IMR-90 (cell line): Measurements from ENCODE around the gene SEC24D. TPM values are rescaled to one million over a fixed set of nuclear protein-coding genes. Genes with fewer than 3 reads are reported as not detected.

Experiments used
- ATAC-seq: fragments of 200-7000 bp; cut with Tn5 transposase; 2 replicates; pipeline ENCODE4 v1.9.1; 2020; ENCODE audit warnings: low read depth, mild to moderate bottlenecking, moderate library complexity
- BruUV-seq: library from RNA; stranded (reverse); fragments of 400-500 nt; replicated peaks from 2 replicates; lab custom pipeline; 2021; lab: Mats Ljungman, UMichigan
- CTCF ChIA-PET: fragments of 300-600 bp; formaldehyde crosslinking; extraction: SDS; loops from one replicate; lab custom pipeline; 2021; ENCODE audit warnings: antibody characterized with exemption; lab: Yijun Ruan, JAX
- POLR2A ChIA-PET: fragments of 300-600 bp; sonication (Branson Sonifier 250); formaldehyde crosslinking; loops from one replicate; lab custom pipeline; 2022; ENCODE audit warnings: antibody characterized with exemption; ENCODE audit not compliant: unreplicated experiment; lab: Charles Lee
- DNase-seq: peaks from one replicate; pipeline ENCODE4 v3.0.0; 2013
- H2AFZ ChIP-seq: replicated peaks from 2 replicates; pipeline ENCODE3; 2013; ENCODE audit warnings: low read length, mild to moderate bottlenecking; ENCODE audit not compliant: poor library complexity
- H2AK5ac ChIP-seq: 2 replicates; pipeline ENCODE4 v1.6.1; 2013; ENCODE audit warnings: low read depth, low read length, inconsistent platforms
- H2AK9ac ChIP-seq: replicated peaks from 2 replicates; pipeline ENCODE3; 2013; ENCODE audit warnings: mild to moderate bottlenecking, low read depth, low read length, moderate library complexity; ENCODE audit not compliant: poor library complexity
- H2BK120ac ChIP-seq: 2 replicates; pipeline ENCODE4 v1.6.1; 2013; ENCODE audit warnings: low read depth, low read length, inconsistent platforms
- H2BK15ac ChIP-seq: 3 replicates; pipeline ENCODE4 v1.6.1; 2013; ENCODE audit warnings: low read depth, low read length, inconsistent platforms
- H2BK20ac ChIP-seq: 2 replicates; pipeline ENCODE4 v1.6.1; 2013; ENCODE audit warnings: low read depth, mild to moderate bottlenecking, inconsistent platforms, low read length, moderate library complexity
- H2BK5ac ChIP-seq: 2 replicates; pipeline ENCODE4 v1.6.1; 2013; ENCODE audit warnings: mild to moderate bottlenecking, low read depth, low read length, inconsistent platforms; ENCODE audit not compliant: poor library complexity, severe bottlenecking
- H3K14ac ChIP-seq: replicated peaks from 2 replicates; pipeline ENCODE4 v1.6.1; 2013; ENCODE audit warnings: low read depth, low read length, inconsistent platforms
- H3K18ac ChIP-seq: 2 replicates; pipeline ENCODE4 v1.6.1; 2013; ENCODE audit warnings: low read depth, low read length, control low read depth
- H3K23ac ChIP-seq: 2 replicates; pipeline ENCODE4 v1.6.1; 2013; ENCODE audit warnings: low read depth, low read length, inconsistent platforms
- H3K27ac ChIP-seq: 2 replicates; pipeline ENCODE4 v1.5.1; 2013; ENCODE audit warnings: mild to moderate bottlenecking, control low read depth, low read length; ENCODE audit not compliant: insufficient read depth
- H3K27me3 ChIP-seq: 2 replicates; pipeline ENCODE4 v1.6.1; 2013; ENCODE audit warnings: low read length; ENCODE audit not compliant: control insufficient read depth, insufficient read depth
- H3K36me3 ChIP-seq: 2 replicates; pipeline ENCODE4 v1.6.1; 2013; ENCODE audit warnings: low read length, mixed read lengths; ENCODE audit not compliant: control insufficient read depth, insufficient read depth
- H3K4ac ChIP-seq: 2 replicates; pipeline ENCODE4 v1.6.1; 2013; ENCODE audit warnings: low read depth, low read length, inconsistent platforms
- H3K4me1 ChIP-seq: 2 replicates; pipeline ENCODE4 v1.6.1; 2013; ENCODE audit warnings: low read length, mixed read lengths; ENCODE audit not compliant: control insufficient read depth, insufficient read depth
- H3K4me2 ChIP-seq: 2 replicates; pipeline ENCODE4 v1.6.1; 2013; ENCODE audit warnings: low read depth, mild to moderate bottlenecking, control low read depth, low read length, moderate library complexity
- H3K4me3 ChIP-seq: 2 replicates; pipeline ENCODE4 v1.5.1; 2013; ENCODE audit warnings: low read depth, mild to moderate bottlenecking, control low read depth, low read length, moderate library complexity; ENCODE audit not compliant: insufficient read depth
- H3K56ac ChIP-seq: 2 replicates; pipeline ENCODE4 v1.6.1; 2013; ENCODE audit warnings: low read length, inconsistent platforms; ENCODE audit not compliant: insufficient read depth; ENCODE audit errors: extremely low read depth
- H3K79me1 ChIP-seq, 2 experiments: 2 replicates each; pipeline ENCODE4 v1.6.1; 2013; ENCODE audit warnings: low read length in 2 of 2, inconsistent platforms in 1 of 2, low read depth in 1 of 2
- H3K9ac ChIP-seq: 2 replicates; pipeline ENCODE4 v1.6.1; 2013; ENCODE audit warnings: low read depth, low read length, control low read depth
- H3K9me1 ChIP-seq: 2 replicates; pipeline ENCODE4 v1.6.1; 2013; ENCODE audit warnings: low read length, inconsistent platforms; ENCODE audit not compliant: insufficient read depth
- H3K9me3 ChIP-seq: 2 replicates; pipeline ENCODE4 v1.6.1; 2013; ENCODE audit warnings: low read length; ENCODE audit not compliant: control insufficient read depth, insufficient read depth
- H4K20me1 ChIP-seq: 2 replicates; pipeline ENCODE4 v1.6.1; 2013; ENCODE audit warnings: low read length, inconsistent platforms; ENCODE audit not compliant: insufficient read depth
- H4K5ac ChIP-seq: 2 replicates; pipeline ENCODE4 v1.6.1; 2013; ENCODE audit warnings: mild to moderate bottlenecking, low read depth, low read length, control low read depth
- H4K8ac ChIP-seq, 2 experiments: 2 replicates each; pipeline ENCODE4 v1.6.1; 2013; ENCODE audit warnings: low read depth in 2 of 2, low read length in 2 of 2, control low read depth in 1 of 2, inconsistent platforms in 1 of 2
- H4K91ac ChIP-seq: 2 replicates; pipeline ENCODE4 v1.6.1; 2013; ENCODE audit warnings: low read depth, low read length, inconsistent platforms; ENCODE audit not compliant: insufficient read depth
- BHLHE40 ChIP-seq: fragments of 150-350 bp; IDR thresholded peaks from 2 replicates; pipeline ENCODE4 v1.6.1; 2016; ENCODE audit warnings: mild to moderate bottlenecking, low read depth, low read length
- CEBPB ChIP-seq: IDR thresholded peaks from 2 replicates; pipeline ENCODE4 v1.6.1; 2012; ENCODE audit warnings: low read depth, low read length, improper control_type of control experiment
- CHD1 ChIP-seq: IDR thresholded peaks from 2 replicates; pipeline ENCODE4 v1.6.1; 2012; ENCODE audit warnings: low read depth, low read length, improper control_type of control experiment
- CTCF ChIP-seq: conservative IDR thresholded peaks from 2 replicates; pipeline ENCODE4 v1.5.1; 2012; ENCODE audit warnings: mild to moderate bottlenecking, low read depth, low read length, improper control_type of control experiment
- ELK1 ChIP-seq: fragments of 150-350 bp; IDR thresholded peaks from 2 replicates; pipeline ENCODE4 v1.6.1; 2016; ENCODE audit warnings: low read depth, mild to moderate bottlenecking, low read length, moderate library complexity, borderline replicate concordance
- FOS ChIP-seq: fragments of 150-350 bp; IDR thresholded peaks from 2 replicates; pipeline ENCODE4 v1.6.1; 2016; ENCODE audit warnings: low read depth, low read length
- MAFK ChIP-seq: IDR thresholded peaks from 2 replicates; pipeline ENCODE4 v1.6.1; 2012; ENCODE audit warnings: low read depth, low read length, improper control_type of control experiment
- MAZ ChIP-seq: IDR thresholded peaks from 2 replicates; pipeline ENCODE4 v1.6.1; 2012; ENCODE audit warnings: low read depth, mild to moderate bottlenecking, low read length, improper control_type of control experiment, moderate library complexity, borderline replicate concordance
- MXI1 ChIP-seq: IDR thresholded peaks from 2 replicates; pipeline ENCODE4 v1.6.1; 2012; ENCODE audit warnings: low read depth, mild to moderate bottlenecking, low read length, moderate library complexity, borderline replicate concordance
- NFE2L2 ChIP-seq: fragments of 150-350 bp; IDR thresholded peaks from 2 replicates; pipeline ENCODE4 v1.6.1; 2016; ENCODE audit warnings: low read depth, mild to moderate bottlenecking, low read length
- POLR2A ChIP-seq: IDR thresholded peaks from 2 replicates; pipeline ENCODE4 v1.6.1; 2012; ENCODE audit warnings: mild to moderate bottlenecking, low read depth, low read length
- RAD21 ChIP-seq: IDR thresholded peaks from 2 replicates; pipeline ENCODE4 v1.6.1; 2012; ENCODE audit warnings: low read length, improper control_type of control experiment
- RCOR1 ChIP-seq: IDR thresholded peaks from 2 replicates; pipeline ENCODE4 v1.6.1; 2012; ENCODE audit warnings: mild to moderate bottlenecking, low read length, improper control_type of control experiment; ENCODE audit not compliant: insufficient replicate concordance
- RFX5 ChIP-seq: IDR thresholded peaks from 2 replicates; pipeline ENCODE4 v1.8.0; 2012; ENCODE audit warnings: low read depth, mild to moderate bottlenecking, low read length, moderate library complexity
- SMC3 ChIP-seq: fragments of 150-350 bp; IDR thresholded peaks from 2 replicates; pipeline ENCODE4 v1.6.1; 2016; ENCODE audit warnings: low read depth, mild to moderate bottlenecking, antibody characterized with exemption, low read length, moderate library complexity
- WGBS, 2 experiments: methylation state at CpG; one replicate each; pipeline versions ENCODE4 v1.1.5 to v1.1.7; 2013; ENCODE audit warnings: missing lambda C conversion rate in 2 of 2; ENCODE audit not compliant: insufficient read length in 1 of 2; ENCODE audit errors: extremely low coverage in 2 of 2; 5-methylcytosine and 5-hydroxymethylcytosine counted together
- dilution Hi-C: fragments of 300-500 bp; cut with HindIII; formaldehyde crosslinking; loops from one replicate; pipeline ENCODE4 v1.14.3; 2018; ENCODE audit warnings: low sequenced_read_pairs; ENCODE audit not compliant: unreplicated experiment
- in situ Hi-C: fragments of 300-500 bp; cut with MboI; formaldehyde crosslinking; loops from 3 replicates; pipeline ENCODE4 v1.14.3; 2019; ENCODE audit warnings: low sequenced_read_pairs, inconsistent platforms, mixed read lengths
- intact Hi-C: fragments of 100-400 bp; cut with micrococcal nuclease; formaldehyde crosslinking; loops from 2 replicates; pipeline ENCODE4 v1.10.0; 2022
- polyA plus RNA-seq, 3 experiments: library from polyadenylated mRNA; depleted of rRNA; stranded (reverse); fragments of >200 nt; gene quantifications; 2 replicates each; pipeline ENCODE4 v1.2.3, GENCODE V29; 2012; ENCODE audit warnings: low replicate concordance in 1 of 3
- total RNA-seq: library from RNA; depleted of rRNA; stranded (reverse); fragments of >200 nt; gene quantifications from 2 replicates; pipeline ENCODE4 v1.2.3, GENCODE V29; 2012
- TF ChIP-seq, protein P1 (sequence below): fragments of 150-350 bp; IDR thresholded peaks from 2 replicates; pipeline ENCODE4 v1.6.1; 2017; ENCODE audit warnings: mild to moderate bottlenecking, antibody characterized with exemption, low read length, low read depth

Gene SEC24D
- total and polyA plus RNA-seq, 2 of the 4 experiments (the other 2 are of a cell fraction) = 93.2 to 111 TPM

GRCh38 chr4:118866442-118866841 lies 30.5 kb upstream of the SEC24D start:
- H3K56ac ChIP-seq = no peak overlapping the region
- H3K9me3 ChIP-seq = no peaks in the 10 kb centered on the region
- no peak overlapping the region for H3K9ac ChIP-seq
- no peak overlapping the region for H3K23ac ChIP-seq
- ATAC-seq (no peak), DNase-seq (no peak)
- no peak overlapping the region for H3K14ac ChIP-seq
- H3K4ac ChIP-seq = no peak overlapping the region
- BruUV-seq = no TSS peak
- H3K4me1 ChIP-seq = no peaks in the 10 kb centered on the region
- no CpG with 5 or more reads among the region's 1 CpG for WGBS, 2 experiments
- H4K8ac ChIP-seq = no peak overlapping the region
- H3K79me1 ChIP-seq = no peaks in the 10 kb centered on the region
- no peak overlapping the region for H2BK15ac ChIP-seq
- H3K18ac ChIP-seq = no peak overlapping the region
- intact Hi-C loops = no loop called here
- in situ Hi-C loops = no loop called here
- no peaks in the 10 kb centered on the region for H4K20me1 ChIP-seq
- no peak overlapping the region; the same call in 1 of the 2 replicates for H4K5ac ChIP-seq
- no peak overlapping the region; the same call in 1 of the 2 replicates for H2AK5ac ChIP-seq
- H3K27ac ChIP-seq = no peak overlapping the region
- no peak for TF ChIP-seq MAZ
- no peak for TF ChIP-seq ELK1
- TF ChIP-seq MXI1 = no peak
- no peak for TF ChIP-seq POLR2A
- TF ChIP-seq FOS = no peak
- no peak for TF ChIP-seq SMC3
- no peak for TF ChIP-seq RFX5
- TF ChIP-seq CEBPB = no peak
- TF ChIP-seq BHLHE40 = no peak
- no peak for TF ChIP-seq MAFK
- no peak for TF ChIP-seq RAD21
- TF ChIP-seq, protein P1, sequence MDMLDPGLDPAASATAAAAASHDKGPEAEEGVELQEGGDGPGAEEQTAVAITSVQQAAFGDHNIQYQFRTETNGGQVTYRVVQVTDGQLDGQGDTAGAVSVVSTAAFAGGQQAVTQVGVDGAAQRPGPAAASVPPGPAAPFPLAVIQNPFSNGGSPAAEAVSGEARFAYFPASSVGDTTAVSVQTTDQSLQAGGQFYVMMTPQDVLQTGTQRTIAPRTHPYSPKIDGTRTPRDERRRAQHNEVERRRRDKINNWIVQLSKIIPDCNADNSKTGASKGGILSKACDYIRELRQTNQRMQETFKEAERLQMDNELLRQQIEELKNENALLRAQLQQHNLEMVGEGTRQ = no peak
- TF ChIP-seq NFE2L2 = no peak
- no peak for TF ChIP-seq CTCF
- no peak for TF ChIP-seq CHD1
- TF ChIP-seq RCOR1 = no peak
- H4K91ac ChIP-seq = no peak overlapping the region
- no peak overlapping the region for H2BK5ac ChIP-seq
- H2AFZ ChIP-seq = no peak overlapping the region
- no peak overlapping the region for H2BK20ac ChIP-seq
- H3K9me1 ChIP-seq = no peaks in the 10 kb centered on the region
- no peak overlapping the region for H3K4me2 ChIP-seq
- dilution Hi-C loops = no loop called here
- POLR2A ChIA-PET = no interaction called here
- no peak overlapping the region for H2AK9ac ChIP-seq
- H3K36me3 ChIP-seq = no peaks in the 10 kb centered on the region
- no peak overlapping the region for H2BK120ac ChIP-seq
- CTCF ChIA-PET = no interaction called here
- H3K27me3 ChIP-seq = no peaks in the 10 kb centered on the region
- no peak overlapping the region for H3K4me3 ChIP-seq
